NCI-H2081 (cell line): ENCODE measurements around the gene ARHGEF7.

ENCODE experiments used
- DNase-seq, 2 experiments: peaks; one replicate each; lab custom pipeline; 2025; lab: John Stamatoyannopoulos, UW

Gene ARHGEF7

DNA sequence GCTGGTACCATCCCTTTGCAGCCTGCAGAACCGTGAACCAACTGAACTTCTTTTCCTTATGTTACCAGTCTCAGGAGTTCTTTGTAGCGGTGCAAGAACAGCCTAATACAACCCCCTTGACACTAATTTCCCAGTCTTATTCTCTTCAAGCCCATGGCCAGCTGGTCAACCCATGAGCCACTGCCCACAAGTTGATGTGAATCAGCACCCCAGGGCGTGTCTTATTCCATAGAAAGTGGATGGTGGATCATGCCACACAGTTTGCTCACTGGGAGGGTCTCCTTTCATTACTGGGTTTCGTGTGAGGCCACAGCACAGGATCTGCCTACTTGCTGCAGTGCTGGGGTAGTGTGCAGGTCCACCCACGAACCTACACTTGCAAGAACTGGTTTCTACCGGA is 232.3 kb downstream of the ARHGEF7 start:
- DNase-seq = no peak

DNA sequence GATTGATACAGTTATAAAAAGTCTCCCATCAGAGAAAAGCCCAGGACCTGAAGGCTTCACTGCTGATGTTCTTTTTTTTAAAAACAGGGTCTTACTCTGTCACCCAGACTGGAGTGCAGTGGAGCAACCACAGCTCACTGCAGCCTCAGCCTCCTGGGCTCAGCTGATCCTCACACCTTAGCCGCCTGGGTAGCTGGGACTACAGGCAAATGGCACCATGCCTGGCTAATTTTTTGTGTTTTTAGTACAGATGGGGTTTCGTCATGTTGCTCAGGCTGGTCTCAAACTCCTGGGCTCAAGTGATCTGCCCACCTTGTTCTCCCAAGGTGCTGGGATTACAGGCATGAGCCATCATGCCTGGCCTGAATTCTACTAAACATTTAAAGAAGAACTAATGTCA is 238.4 kb downstream of the ARHGEF7 start:
- no peak for DNase-seq

DNA sequence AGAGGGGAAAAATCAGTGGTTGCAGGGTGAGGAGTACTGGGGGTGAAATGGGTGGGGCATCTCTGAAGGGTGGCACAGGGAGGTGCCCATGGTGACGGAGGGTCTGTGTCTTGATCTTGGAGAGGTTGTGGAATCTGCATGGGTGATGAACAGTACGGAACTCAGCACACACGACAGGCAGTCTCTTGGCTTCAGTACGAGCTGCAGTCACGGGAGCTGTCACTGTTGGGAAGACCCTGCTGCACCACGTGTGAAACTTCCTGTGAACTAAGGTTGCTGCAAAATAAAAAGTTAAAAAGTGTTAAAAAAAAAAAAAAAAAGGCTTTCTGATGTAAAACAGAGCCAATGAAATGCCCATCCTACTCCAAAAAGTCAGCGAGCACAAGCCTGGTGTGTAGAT is 239.7 kb downstream of the ARHGEF7 start:
- DNase-seq = no peak
